SK-N-DZ (cell line): ENCODE measurements around the gene CLEC17A.
"Not testable (repeated sequence)": the region's sequence is repeated elsewhere in the genome, so short reads cannot be mapped to it uniquely, and the experiment has no call there.

Source experiments
- DNase-seq: peaks from one replicate; pipeline ENCODE4 v3.0.0-alpha.2; 2015; ENCODE audit warnings: low spot score

The CLEC17A gene

GRCh38 chr19:14558370-14559066 is 24.4 kb upstream of the CLEC17A start:
- DNase-seq = no peak

GRCh38 chr19:14559916-14560775 is 22.7 kb upstream of the CLEC17A start:
- DNase-seq = no peak

GRCh38 chr19:14560776-14561108 is 22.1 kb upstream of the CLEC17A start:
- no peak for DNase-seq

- DNase-seq = no peak
These were observed 21.6 kb upstream of the CLEC17A start for GRCh38 chr19:14561249-14561648.

GRCh38 chr19:14561847-14562351 is 21.0 kb upstream of the CLEC17A start:
- no peak for DNase-seq

GRCh38 chr19:14562660-14563589 is 20.0 kb upstream of the CLEC17A start:
- DNase-seq = no peak

- no peak for DNase-seq
These were observed 19.3 kb upstream of the CLEC17A start for GRCh38 chr19:14563590-14563926.

- DNase-seq = no peak
These were observed 18.8 kb upstream of the CLEC17A start for GRCh38 chr19:14563989-14564651.

- DNase-seq = not testable (repeated sequence)
These were observed 18.1 kb upstream of the CLEC17A start for GRCh38 chr19:14564652-14565297.

- DNase-seq = no peak
These were observed 17.6 kb upstream of the CLEC17A start for GRCh38 chr19:14565298-14565679.

GRCh38 chr19:14565765-14566711 is 16.8 kb upstream of the CLEC17A start:
- DNase-seq = no peak

- no peak for DNase-seq
These were observed 16.2 kb upstream of the CLEC17A start for GRCh38 chr19:14566712-14567077.

- no peak for DNase-seq
These were observed 15.8 kb upstream of the CLEC17A start for GRCh38 chr19:14567079-14567478.

- DNase-seq = no peak
These were observed 11.9 kb upstream of the CLEC17A start for GRCh38 chr19:14570864-14571527.

- peak; percentile 93 for DNase-seq
These were observed 11.0 kb upstream of the CLEC17A start, which contains the start of gene NDUFB7 for GRCh38 chr19:14571695-14572490. TSS of gene NDUFB7 (minus strand) at chr19:14572066. CDS start at chr19:14572000, 66 bp downstream.

GRCh38 chr19:14575428-14575980 is 7.4 kb upstream of the CLEC17A start:
- no peak for DNase-seq

GRCh38 chr19:14576363-14576762 is 6.5 kb upstream of the CLEC17A start:
- DNase-seq = no peak

- no peak for DNase-seq
These were observed 5.6 kb upstream of the CLEC17A start for GRCh38 chr19:14577264-14577663.
